ENCODE measurements around the gene PHF24.

DNA sequence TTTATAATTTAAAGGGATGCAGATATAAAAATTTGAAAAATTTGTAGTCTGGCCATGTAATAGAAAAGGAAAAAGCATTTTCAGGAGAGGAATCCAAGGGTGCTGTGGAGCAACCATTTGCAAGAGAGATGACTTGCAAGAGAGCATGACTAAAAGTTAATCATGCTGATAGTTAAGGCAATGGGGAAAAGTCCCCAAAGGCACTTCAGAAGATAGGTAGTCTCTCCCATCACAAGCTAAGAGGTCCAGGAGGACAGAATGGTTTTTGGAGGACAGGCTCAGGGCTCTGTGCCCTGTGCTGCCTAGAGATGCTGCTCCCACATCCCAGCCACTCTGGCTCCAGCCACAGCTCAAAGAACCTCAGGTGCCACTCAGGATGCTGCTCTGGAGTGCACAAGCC, 70.3 kb downstream of the PHF24 start:
- TF ChIP-seq, protein P1, sequence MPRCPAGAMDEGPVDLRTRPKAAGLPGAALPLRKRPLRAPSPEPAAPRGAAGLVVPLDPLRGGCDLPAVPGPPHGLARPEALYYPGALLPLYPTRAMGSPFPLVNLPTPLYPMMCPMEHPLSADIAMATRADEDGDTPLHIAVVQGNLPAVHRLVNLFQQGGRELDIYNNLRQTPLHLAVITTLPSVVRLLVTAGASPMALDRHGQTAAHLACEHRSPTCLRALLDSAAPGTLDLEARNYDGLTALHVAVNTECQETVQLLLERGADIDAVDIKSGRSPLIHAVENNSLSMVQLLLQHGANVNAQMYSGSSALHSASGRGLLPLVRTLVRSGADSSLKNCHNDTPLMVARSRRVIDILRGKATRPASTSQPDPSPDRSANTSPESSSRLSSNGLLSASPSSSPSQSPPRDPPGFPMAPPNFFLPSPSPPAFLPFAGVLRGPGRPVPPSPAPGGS (IDR thresholded peaks at IDR 0.05; ENCODE audit: borderline replicate concordance, insufficient read depth, low read depth, low read length, poor library complexity, severe bottlenecking) = no peak
- TF ChIP-seq POLR2AphosphoS2 (IDR thresholded peaks at IDR 0.05; ENCODE audit: low read depth, low read length) (no peak), POLR2A (IDR thresholded peaks at IDR 0.05; ENCODE audit: low read depth, low read length) (no peak), ZBTB33 (IDR thresholded peaks at IDR 0.05) (no peak), CTCF (IDR thresholded peaks at IDR 0.05 in 2 of 3, conservative IDR thresholded peaks at IDR 0.05 in 1 of 3; ENCODE audit: control insufficient read depth in 2 of 3, extremely low read depth in 1 of 3, insufficient read depth in 1 of 3, low read depth in 3 of 3, low read length in 3 of 3) (no peak)
- TF ChIP-seq, protein P2, sequence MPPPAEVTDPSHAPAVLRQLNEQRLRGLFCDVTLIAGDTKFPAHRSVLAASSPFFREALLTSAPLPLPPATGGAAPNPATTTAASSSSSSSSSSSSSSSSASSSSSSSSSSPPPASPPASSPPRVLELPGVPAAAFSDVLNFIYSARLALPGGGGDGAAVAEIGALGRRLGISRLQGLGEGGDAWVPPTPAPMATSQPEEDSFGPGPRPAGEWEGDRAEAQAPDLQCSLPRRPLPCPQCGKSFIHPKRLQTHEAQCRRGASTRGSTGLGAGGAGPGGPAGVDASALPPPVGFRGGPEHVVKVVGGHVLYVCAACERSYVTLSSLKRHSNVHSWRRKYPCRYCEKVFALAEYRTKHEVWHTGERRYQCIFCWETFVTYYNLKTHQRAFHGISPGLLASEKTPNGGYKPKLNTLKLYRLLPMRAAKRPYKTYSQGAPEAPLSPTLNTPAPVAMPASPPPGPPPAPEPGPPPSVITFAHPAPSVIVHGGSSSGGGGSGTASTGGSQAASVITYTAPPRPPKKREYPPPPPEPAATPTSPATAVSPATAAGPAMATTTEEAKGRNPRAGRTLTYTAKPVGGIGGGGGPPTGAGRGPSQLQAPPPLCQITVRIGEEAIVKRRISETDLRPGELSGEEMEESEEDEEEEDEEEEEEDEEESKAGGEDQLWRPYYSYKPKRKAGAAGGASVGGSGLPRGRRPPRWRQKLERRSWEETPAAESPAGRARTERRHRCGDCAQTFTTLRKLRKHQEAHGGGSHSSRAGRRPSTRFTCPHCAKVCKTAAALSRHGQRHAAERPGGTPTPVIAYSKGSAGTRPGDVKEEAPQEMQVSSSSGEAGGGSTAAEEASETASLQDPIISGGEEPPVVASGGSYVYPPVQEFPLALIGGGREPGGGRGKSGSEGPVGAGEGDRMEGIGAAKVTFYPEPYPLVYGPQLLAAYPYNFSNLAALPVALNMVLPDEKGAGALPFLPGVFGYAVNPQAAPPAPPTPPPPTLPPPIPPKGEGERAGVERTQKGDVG (CRISPR knock-in tag; IDR thresholded peaks at IDR 0.05) = no peak
